WTC11 (cell line): Measurements from ENCODE around the gene PGBD5.

ENCODE experiments used
- CTCF ChIP-seq: fragments of 200-600 bp; IDR thresholded peaks from 2 replicates; pipeline ENCODE4 v1.8.0; 2022; ENCODE audit warnings: antibody characterized with exemption
- E2F4 ChIP-seq: sonication (generic); formaldehyde crosslinking; IDR thresholded peaks from 2 replicates; pipeline ENCODE4 v1.8.1; 2022; ENCODE audit warnings: low read depth, mild to moderate bottlenecking, moderate library complexity, missing genetic modification reagents, borderline replicate concordance
- MAX ChIP-seq: sonication (generic); formaldehyde crosslinking; IDR thresholded peaks from 2 replicates; pipeline ENCODE4 v1.8.0; 2022; ENCODE audit warnings: mild to moderate bottlenecking, missing genetic modification reagents
- NFYB ChIP-seq: sonication (generic); formaldehyde crosslinking; conservative IDR thresholded peaks from 2 replicates; pipeline ENCODE4 v1.8.0; 2022; ENCODE audit warnings: low read depth, missing genetic modification reagents
- TEAD4 ChIP-seq: sonication (generic); formaldehyde crosslinking; IDR thresholded peaks from 2 replicates; pipeline ENCODE4 v1.8.0; 2022; ENCODE audit warnings: mild to moderate bottlenecking, missing genetic modification reagents
- ZNF232 ChIP-seq: sonication (generic); formaldehyde crosslinking; IDR thresholded peaks from 2 replicates; pipeline ENCODE4 v1.8.0; 2022; ENCODE audit warnings: mild to moderate bottlenecking, missing genetic modification reagents
- ZNF416 ChIP-seq: fragments of 250-450 bp; sonication (Bioruptor Pico); IDR thresholded peaks from 2 replicates; pipeline ENCODE4 v1.9.0; 2021; ENCODE audit warnings: mild to moderate bottlenecking, inconsistent platforms
- ZSCAN18 ChIP-seq: fragments of 250-450 bp; sonication (Bioruptor Pico); IDR thresholded peaks from 2 replicates; pipeline ENCODE4 v2.1.2; 2022; ENCODE audit warnings: mild to moderate bottlenecking, moderate library complexity

- TF ChIP-seq CTCF (no peak), MAX (CRISPR knock-in tag) (no peak), E2F4 (CRISPR knock-in tag) (no peak), ZNF416 (CRISPR knock-in tag) (no peak), ZSCAN18 (CRISPR knock-in tag) (no peak), ZNF232 (CRISPR knock-in tag) (no peak), TEAD4 (no peak), NFYB (no peak)
Measured at GRCh38 chr1:230289350-230289644, 136.8 kb downstream of the PGBD5 start.
